Measurements from ENCODE around the gene CCDC190.
A peak's percentile ranks its signal among the peaks of the same experiment; 100 is the strongest.
"Not testable (repeated sequence)": the region's sequence is repeated elsewhere in the genome, so short reads cannot be mapped to it uniquely, and the experiment has no call there.

The CCDC190 gene

DNA sequence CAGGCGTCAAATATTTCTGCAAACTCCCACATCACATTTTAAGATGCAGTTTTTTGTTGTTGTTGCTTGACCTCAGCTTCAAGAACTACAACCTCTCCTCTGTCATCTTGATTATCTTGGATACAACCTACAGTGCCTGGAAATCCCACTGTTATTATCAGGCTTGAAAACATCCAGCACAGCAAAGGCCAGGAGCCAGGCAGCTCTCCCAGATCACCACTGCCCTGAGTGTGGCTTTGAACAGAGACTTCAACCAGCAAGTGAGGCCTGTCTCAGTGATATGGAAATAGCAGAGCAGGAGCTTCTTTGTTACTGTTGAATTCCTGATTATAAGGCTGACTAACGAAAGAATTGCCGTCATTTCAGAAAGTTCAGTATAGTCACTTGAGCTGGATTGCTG lies 28.5 kb downstream of the CCDC190 start:
- no peak for DNase-seq (ENCODE audit: low read depth)

DNA sequence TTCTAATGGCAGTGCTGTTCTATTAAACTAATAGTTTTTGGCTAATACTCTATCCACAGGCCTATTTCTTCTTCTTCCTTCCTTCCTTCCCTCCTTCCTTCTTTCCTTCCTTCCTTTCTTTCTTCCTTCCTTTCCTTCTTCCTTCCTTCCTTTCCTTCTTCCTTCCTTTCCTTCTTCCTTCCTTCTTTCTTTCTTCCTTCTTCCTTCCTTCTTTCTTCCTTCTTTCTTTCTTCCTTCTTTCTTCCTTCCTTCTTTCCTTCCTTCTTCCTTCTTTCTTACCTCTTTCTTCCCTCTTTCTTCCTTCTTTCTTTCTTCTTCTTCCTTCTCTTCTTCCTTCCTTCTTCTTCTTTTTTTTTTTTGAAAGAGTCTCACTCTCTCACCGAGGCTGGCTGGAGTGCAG lies 31.7 kb downstream of the CCDC190 start:
- no peak for DNase-seq (ENCODE audit: low read depth)

DNA sequence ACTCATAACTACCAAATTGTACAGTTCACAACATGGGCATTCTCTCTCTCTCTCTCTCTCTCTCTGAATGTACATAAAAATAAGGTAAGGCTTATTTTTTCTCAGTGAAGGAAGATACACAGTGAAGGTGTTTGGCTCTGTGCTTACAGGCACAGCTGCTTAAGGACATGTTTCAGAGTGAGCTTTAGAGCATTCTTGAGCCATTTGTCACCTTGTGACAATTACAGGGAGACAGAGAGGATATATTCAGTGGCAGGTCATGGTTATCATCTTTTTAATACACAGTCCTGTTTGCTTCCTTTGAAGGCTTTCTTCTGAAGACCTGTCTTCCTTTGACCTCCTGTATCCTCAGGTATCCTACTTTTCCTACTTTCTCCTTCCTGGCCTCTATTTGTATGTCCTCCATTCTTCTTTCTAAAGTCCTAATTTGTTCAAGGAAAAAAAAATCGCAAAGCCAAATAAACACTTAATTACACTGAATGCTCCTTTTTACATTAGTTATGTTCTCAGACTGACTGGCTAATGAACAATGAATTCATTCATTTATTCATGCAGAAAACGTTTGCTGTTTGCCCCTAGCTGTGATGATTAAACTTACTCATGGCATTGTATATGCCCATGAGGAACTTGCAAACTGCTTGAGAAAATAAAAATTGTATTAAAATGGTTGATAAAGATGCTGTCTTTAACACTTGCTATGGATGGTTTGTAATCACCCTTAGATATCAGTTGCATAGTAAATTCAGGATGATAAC lies 37.0 kb downstream of the CCDC190 start:
- DNase-seq (ENCODE audit: low read depth), result peak; percentile 41

DNA sequence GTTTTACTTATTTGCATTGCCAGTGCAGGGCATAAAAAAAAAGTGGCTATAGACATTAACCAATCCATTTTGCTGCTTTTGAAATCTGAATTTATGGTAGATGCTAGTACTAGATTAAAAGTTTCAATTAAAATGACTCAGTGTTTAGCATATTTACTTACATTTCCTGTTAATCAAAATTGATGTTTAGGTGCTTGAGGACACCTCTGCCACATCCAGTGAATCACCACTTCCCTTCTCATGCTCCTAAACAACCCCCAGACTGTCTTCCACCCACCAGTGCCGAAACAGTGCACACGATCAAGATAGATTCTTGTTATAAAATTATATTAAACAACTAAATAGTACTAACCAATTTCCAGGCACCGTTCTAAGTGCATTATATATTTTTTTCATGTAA lies 37.7 kb downstream of the CCDC190 start:
- DNase-seq (ENCODE audit: low read depth), result no peak

DNA sequence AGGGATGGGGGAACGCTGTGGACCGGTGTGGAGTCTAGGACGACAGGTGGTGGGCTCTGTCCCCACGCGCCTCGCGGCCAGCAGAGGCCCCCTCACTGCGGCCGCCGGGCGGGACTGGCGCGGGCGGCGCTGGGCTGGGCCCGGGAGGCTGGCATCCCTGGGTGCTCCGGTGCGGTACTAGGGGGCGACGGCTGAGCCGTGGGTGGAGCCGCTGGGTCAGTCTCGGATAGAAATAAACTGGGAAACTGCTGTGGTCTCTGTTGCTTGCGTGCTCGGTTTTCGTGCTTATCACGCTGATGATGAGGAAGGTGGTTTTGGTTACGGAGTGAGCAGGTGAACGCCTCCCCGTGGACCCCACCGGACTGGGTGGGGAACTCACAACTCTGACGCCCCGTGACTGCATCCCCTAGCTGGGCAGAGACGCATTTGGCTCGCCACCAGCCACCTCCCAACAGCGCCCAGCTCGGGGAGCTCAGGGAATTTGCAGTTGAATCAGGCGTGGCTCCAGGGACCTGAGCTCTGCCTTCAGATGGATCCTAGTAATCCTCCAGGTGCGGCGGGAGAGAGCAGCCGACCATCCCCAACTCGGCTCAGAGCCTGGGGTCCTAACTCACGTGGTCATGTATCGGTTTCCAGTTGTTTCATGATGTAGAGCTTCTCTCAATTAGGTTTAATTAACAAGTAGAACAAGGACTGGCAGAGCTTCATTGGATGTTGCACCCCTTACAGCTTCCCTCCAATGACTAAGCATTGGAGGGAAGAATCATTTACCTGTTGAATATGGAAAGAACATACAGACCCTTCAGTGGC lies 38.4 kb downstream of the CCDC190 start:
- DNase-seq (ENCODE audit: low read depth), result peak; percentile 6

DNA sequence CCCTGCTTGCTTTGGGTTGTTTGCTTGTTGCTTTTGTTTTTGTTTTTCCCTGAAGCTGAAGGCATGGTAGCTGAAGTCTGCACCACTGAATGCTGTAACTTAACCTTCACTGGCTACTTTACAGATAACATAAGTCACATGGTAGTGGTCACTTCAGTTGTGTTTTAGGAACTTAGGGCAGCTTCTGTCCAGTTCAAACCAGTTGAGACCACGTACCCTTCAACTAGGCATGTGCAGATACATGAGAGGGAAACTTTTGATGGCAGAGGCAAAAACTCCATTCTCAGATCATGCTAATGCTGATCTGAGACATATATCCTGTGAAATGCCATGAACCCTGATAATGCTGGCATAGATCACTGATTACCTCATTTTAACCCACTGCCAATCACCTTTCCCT lies 42.3 kb downstream of the CCDC190 start:
- not testable (repeated sequence) for DNase-seq (ENCODE audit: low read depth)

DNA sequence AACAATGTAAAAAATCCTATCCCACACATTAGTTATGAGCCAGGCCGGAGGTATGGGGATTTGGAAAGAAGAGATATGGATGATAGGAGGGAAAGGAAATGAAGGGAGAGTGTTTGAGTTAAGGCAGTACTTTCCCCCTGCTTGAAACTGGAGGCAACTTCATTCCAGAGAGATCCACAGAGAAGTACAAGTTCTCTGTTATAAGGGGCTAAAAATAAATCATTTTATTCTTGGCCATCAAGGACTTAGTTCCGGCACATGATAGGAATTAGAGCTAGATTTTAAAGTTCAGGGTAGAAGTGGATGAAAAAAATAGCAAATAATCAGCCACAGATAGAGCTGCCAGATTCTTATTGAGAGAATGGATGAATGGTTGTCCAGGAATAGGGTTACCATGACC lies 42.8 kb downstream of the CCDC190 start:
- DNase-seq (ENCODE audit: low read depth), result not testable (repeated sequence)

DNA sequence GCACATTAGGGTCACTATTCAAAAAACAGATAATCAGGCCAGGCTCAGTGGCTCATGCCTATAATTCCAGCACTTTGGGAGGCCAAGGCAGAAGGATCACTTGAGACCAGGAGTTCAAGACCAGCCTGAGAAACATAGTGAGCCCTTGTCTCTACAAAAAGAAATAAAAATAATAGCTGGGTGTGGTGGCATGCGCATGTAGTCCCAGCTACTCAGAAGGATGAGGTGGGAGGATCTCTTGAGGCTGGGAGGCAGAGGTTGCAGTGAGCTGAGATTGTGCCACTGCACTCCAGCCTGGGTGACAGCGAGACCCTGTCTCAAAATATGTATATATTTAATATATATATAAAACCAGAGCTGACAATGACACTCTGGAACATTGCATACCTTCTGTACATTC lies 48.6 kb downstream of the CCDC190 start:
- not testable (repeated sequence) for DNase-seq (ENCODE audit: low read depth)

DNA sequence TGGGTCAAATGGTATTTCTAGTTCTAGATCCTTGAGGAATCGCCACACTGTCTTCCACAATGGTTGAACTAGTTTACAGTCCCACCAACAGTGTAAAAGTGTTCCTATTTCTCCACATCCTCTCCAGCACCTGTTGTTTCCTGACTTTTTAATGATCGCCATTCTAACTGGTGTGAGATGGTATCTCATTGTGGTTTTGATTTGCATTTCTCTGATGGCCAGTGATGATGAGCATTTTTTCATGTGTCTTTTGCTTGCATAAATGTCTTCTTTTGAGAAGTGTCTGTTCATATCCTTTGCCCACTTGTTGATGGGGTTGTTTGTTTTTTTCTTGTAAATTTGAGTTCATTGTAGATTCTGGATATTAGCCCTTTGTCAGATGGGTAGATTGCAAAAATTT lies 53.5 kb downstream of the CCDC190 start:
- not testable (repeated sequence) for DNase-seq (ENCODE audit: low read depth)
